ENCODE results near the gene IDI2.

Gene IDI2

GRCh38 chr10:987620-987869 is 38.1 kb downstream of the IDI2 start:
- peak overlapping the region; percentile 81 for H3K27ac ChIP-seq
- ChIA-PET CTCF (interaction anchor here (0.6 kb wide), 1 partner anchor 63 kb away, joined by 5 read pairs; no protein-coding TSS in a partner anchor), POLR2A (ENCODE audit: low non-redundant PET) (no interaction called here)
- DNase-seq (ENCODE audit: low spot score): peak; percentile 18
- TF ChIP-seq, protein P1, sequence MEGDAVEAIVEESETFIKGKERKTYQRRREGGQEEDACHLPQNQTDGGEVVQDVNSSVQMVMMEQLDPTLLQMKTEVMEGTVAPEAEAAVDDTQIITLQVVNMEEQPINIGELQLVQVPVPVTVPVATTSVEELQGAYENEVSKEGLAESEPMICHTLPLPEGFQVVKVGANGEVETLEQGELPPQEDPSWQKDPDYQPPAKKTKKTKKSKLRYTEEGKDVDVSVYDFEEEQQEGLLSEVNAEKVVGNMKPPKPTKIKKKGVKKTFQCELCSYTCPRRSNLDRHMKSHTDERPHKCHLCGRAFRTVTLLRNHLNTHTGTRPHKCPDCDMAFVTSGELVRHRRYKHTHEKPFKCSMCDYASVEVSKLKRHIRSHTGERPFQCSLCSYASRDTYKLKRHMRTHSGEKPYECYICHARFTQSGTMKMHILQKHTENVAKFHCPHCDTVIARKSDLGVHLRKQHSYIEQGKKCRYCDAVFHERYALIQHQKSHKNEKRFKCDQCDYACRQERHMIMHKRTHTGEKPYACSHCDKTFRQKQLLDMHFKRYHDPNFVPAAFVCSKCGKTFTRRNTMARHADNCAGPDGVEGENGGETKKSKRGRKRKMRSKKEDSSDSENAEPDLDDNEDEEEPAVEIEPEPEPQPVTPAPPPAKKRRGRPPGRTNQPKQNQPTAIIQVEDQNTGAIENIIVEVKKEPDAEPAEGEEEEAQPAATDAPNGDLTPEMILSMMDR (conservative IDR thresholded peaks at IDR 0.05; ENCODE audit: low read depth): no peak

GRCh38 chr10:986881-987619 is 38.6 kb downstream of the IDI2 start:
- POLR2A ChIA-PET (ENCODE audit: low non-redundant PET): no interaction called here
- CTCF ChIA-PET: interaction anchor here (0.6 kb wide), 1 partner anchor 63 kb away, joined by 5 read pairs; no protein-coding TSS in a partner anchor
- peak; percentile 50 for DNase-seq (ENCODE audit: low spot score)
- TF ChIP-seq, protein P1 (conservative IDR thresholded peaks at IDR 0.05; ENCODE audit: low read depth): no peak
- peak overlapping the region; percentile 81 for H3K27ac ChIP-seq

DNA sequence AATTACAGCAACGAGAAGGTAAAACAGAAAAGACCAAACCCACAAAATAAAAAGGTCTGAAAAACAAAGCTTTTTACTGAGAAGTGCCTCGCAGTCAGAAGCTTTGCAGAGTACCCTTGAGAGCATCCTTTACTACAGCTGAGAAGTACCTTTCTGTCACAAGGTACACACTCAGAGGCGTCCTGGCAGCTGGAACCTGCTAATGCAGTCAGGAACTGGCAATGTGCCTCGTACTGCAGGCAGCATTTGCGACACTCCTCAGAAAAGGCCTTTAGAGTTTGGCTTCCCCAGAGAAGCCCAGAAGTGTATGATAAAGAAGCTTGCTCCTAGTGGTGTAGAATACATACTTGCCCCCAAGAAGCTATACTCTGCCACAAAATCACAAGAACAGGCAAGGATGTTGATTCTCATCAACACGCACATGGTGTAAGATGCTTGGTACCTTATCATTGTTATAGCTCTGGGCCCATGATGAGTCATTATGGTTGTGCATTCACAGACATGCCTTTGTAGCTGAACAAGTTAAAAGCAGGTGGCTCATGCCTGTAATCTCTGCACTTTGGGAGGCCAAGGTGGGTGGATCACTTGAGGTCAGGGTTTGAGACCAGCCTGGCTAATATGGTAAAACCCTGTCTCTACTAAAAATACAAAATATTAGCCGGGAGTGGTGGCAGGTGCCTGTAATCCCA is 39.4 kb downstream of the IDI2 start:
- peak overlapping the region; percentile 81 for H3K27ac ChIP-seq
- CTCF ChIA-PET: no interaction called here
- TF ChIP-seq, protein P1 (conservative IDR thresholded peaks at IDR 0.05; ENCODE audit: low read depth): no peak
- DNase-seq (ENCODE audit: low spot score): peak; percentile 79
- POLR2A ChIA-PET (ENCODE audit: low non-redundant PET): no interaction called here

DNA sequence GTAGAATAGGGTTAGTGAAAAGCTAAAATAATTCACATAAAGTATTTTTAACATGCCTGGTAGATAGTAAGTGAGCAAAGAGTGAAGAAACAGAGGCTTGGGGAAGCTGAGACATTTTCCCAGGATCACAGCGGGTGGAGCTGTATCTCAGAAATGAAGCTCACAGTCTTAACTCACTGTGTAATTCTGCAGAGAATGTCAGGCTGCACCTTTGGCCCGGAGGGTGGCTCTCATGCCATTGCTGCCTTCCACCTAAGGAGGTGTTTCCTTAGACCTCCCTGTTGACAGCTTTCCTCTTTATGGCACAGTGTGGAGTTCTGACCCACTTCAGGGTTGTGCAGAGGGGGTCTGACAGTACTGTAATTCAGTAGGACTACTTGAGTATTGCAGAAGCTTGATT is 40.3 kb downstream of the IDI2 start:
- TF ChIP-seq, protein P1 (conservative IDR thresholded peaks at IDR 0.05; ENCODE audit: low read depth): no peak
- H3K27ac ChIP-seq: no peak overlapping the region
- CTCF ChIA-PET: no interaction called here
- POLR2A ChIA-PET (ENCODE audit: low non-redundant PET): no interaction called here
- no peak for DNase-seq (ENCODE audit: low spot score)

GRCh38 chr10:983971-984655 is 41.5 kb downstream of the IDI2 start:
- CTCF ChIA-PET: no interaction called here
- DNase-seq (ENCODE audit: low spot score): no peak
- POLR2A ChIA-PET (ENCODE audit: low non-redundant PET): no interaction called here
- TF ChIP-seq, protein P1 (conservative IDR thresholded peaks at IDR 0.05; ENCODE audit: low read depth): no peak
- no peak overlapping the region for H3K27ac ChIP-seq

DNA sequence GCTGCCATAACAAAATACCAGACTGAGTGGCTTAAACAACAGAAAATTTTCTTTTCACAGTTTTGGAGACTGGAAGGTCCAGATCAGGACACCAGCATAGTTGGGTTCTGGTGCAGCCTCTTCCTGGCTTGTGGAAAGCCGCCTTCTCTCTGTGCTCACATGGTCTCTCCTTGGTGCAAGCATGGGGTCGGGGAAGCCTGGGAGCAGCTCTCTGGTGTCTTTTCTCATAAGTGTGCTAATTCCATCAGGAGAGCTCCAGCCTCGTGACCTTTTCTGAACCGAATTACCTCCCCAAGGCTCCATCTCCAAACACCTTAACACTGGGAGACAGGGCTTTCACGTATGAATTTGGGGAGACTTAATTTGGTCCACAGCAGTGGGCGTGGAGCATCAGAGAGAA is 42.3 kb downstream of the IDI2 start:
- TF ChIP-seq, protein P1 (conservative IDR thresholded peaks at IDR 0.05; ENCODE audit: low read depth): no peak
- DNase-seq (ENCODE audit: low spot score): no peak
- CTCF ChIA-PET: interaction anchor here (0.6 kb wide), 1 partner anchor 160 kb away, joined by 3 read pairs; no protein-coding TSS in a partner anchor
- POLR2A ChIA-PET (ENCODE audit: low non-redundant PET): no interaction called here
- H3K27ac ChIP-seq: no peak overlapping the region
